ENCODE results near the gene PIP5KL1.
"Not testable (repeated sequence)": the region's sequence is repeated elsewhere in the genome, so short reads cannot be mapped to it uniquely, and the experiment has no call there.

The PIP5KL1 gene

GRCh38 chr9:127890053-127890452, 40.5 kb downstream of the PIP5KL1 start:
- Histone ChIP-seq H3K4me1 (ENCODE audit: control insufficient read depth, insufficient read depth, low read length) (no peaks in the 10 kb centered on the region), H3K4me3 (ENCODE audit: insufficient read depth, low read depth, low read length) (no peak overlapping the region), H3K9me3 (ENCODE audit: control insufficient read depth, low read length) (no peaks in the 10 kb centered on the region), H3K27ac (ENCODE audit: insufficient read depth, low read depth, low read length, poor library complexity, severe bottlenecking) (no peak overlapping the region), H3K36me3 (ENCODE audit: control insufficient read depth, insufficient read depth, low read length) (peaks cover 56% of the 10 kb centered on the region), H3K27me3 (ENCODE audit: control insufficient read depth, insufficient read depth, low read length, poor library complexity, severe bottlenecking) (no peaks in the 10 kb centered on the region)
- WGBS, 2 experiments = 91 to 93% methylated on average over 3 of the region's 3 CpGs

DNA sequence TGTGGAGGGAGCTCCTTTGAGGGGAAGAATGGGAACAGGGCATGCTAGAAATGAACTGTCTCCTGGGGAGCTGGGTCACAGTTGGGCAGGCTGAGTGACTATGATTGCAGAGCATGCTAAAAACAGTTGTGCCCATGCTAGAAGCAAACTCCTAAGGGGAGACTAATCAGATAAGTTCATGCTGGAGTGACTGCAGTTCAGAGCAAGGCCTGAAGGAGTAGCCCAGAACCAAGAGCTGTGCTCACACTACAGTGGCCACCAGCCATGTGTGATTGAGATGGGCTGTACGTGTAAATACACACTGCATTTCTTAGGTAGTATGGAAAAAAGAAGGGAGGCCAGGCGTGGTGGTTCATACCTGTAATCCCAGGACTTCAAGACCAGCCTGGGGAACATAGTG, 42.8 kb downstream of the PIP5KL1 start:
- H3K9me3 ChIP-seq (ENCODE audit: control insufficient read depth, low read length) = no peaks in the 10 kb centered on the region
- no peaks in the 10 kb centered on the region for H3K4me1 ChIP-seq (ENCODE audit: control insufficient read depth, insufficient read depth, low read length)
- no peak overlapping the region for H3K27ac ChIP-seq (ENCODE audit: insufficient read depth, low read depth, low read length, poor library complexity, severe bottlenecking)
- peaks cover 35% of the 10 kb centered on the region for H3K36me3 ChIP-seq (ENCODE audit: control insufficient read depth, insufficient read depth, low read length)
- no peaks in the 10 kb centered on the region for H3K27me3 ChIP-seq (ENCODE audit: control insufficient read depth, insufficient read depth, low read length, poor library complexity, severe bottlenecking)
- no peak overlapping the region for H3K4me3 ChIP-seq (ENCODE audit: insufficient read depth, low read depth, low read length)
- 81 to 93% methylated on average over 2 of the region's 2 CpGs for WGBS, 2 experiments

- H3K27me3 ChIP-seq (ENCODE audit: control insufficient read depth, insufficient read depth, low read length, poor library complexity, severe bottlenecking) = no peaks in the 10 kb centered on the region
- WGBS, 2 experiments = 96 to 97% methylated on average over 18 of the region's 18 CpGs
- no peaks in the 10 kb centered on the region for H3K4me1 ChIP-seq (ENCODE audit: control insufficient read depth, insufficient read depth, low read length)
- H3K9me3 ChIP-seq (ENCODE audit: control insufficient read depth, low read length) = no peaks in the 10 kb centered on the region
- peaks cover 32% of the 10 kb centered on the region for H3K36me3 ChIP-seq (ENCODE audit: control insufficient read depth, insufficient read depth, low read length)
- no peak overlapping the region for H3K27ac ChIP-seq (ENCODE audit: insufficient read depth, low read depth, low read length, poor library complexity, severe bottlenecking)
- no peak overlapping the region for H3K4me3 ChIP-seq (ENCODE audit: insufficient read depth, low read depth, low read length)
Observed at GRCh38 chr9:127886401-127886972, 44.1 kb downstream of the PIP5KL1 start.

- Histone ChIP-seq H3K4me1 (ENCODE audit: control insufficient read depth, insufficient read depth, low read length) (no peaks in the 10 kb centered on the region), H3K27ac (ENCODE audit: insufficient read depth, low read depth, low read length, poor library complexity, severe bottlenecking) (no peak overlapping the region), H3K27me3 (ENCODE audit: control insufficient read depth, insufficient read depth, low read length, poor library complexity, severe bottlenecking) (no peaks in the 10 kb centered on the region), H3K36me3 (ENCODE audit: control insufficient read depth, insufficient read depth, low read length) (peaks cover 27% of the 10 kb centered on the region), H3K4me3 (ENCODE audit: insufficient read depth, low read depth, low read length) (no peak overlapping the region), H3K9me3 (ENCODE audit: control insufficient read depth, low read length) (no peaks in the 10 kb centered on the region)
- WGBS, 2 experiments = 74% methylated on average over 13 of the region's 13 CpGs
Observed at GRCh38 chr9:127885508-127886281, 44.9 kb downstream of the PIP5KL1 start.

- Histone ChIP-seq H3K4me1 (ENCODE audit: control insufficient read depth, insufficient read depth, low read length) (no peaks in the 10 kb centered on the region), H3K27me3 (ENCODE audit: control insufficient read depth, insufficient read depth, low read length, poor library complexity, severe bottlenecking) (no peaks in the 10 kb centered on the region), H3K4me3 (ENCODE audit: insufficient read depth, low read depth, low read length) (no peak overlapping the region), H3K9me3 (ENCODE audit: control insufficient read depth, low read length) (no peaks in the 10 kb centered on the region), H3K27ac (ENCODE audit: insufficient read depth, low read depth, low read length, poor library complexity, severe bottlenecking) (no peak overlapping the region), H3K36me3 (ENCODE audit: control insufficient read depth, insufficient read depth, low read length) (peaks cover 21% of the 10 kb centered on the region)
- 91% methylated on average over 15 of the region's 15 CpGs for WGBS, 2 experiments
Observed at GRCh38 chr9:127884976-127885490, 45.5 kb downstream of the PIP5KL1 start.

DNA sequence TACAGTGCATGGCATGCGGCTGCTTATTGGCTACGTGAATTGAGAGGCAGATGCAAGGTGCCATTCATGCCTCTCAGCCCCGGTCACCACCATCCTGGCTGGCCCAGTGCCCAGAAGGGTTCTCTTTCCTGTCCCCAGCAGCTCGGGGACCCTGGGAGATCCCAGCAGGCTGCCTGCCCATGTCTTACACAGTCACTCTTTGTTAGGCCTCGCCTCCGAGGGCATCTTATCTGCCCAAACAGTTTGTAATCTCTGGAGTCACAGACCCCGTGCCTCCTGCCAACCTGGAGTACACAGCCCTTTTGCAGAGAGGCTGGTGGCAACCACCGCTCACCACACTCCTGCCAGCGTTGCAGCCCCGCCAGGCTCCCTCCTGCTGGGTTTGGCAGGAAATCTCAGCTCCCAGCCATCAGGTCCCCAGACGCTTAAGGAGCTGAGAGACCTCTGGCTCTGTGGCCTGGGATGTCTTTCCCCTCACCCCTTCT, 46.1 kb downstream of the PIP5KL1 start:
- WGBS, 2 experiments = 79 to 82% methylated on average over 11 of the region's 11 CpGs
- Histone ChIP-seq H3K9me3 (ENCODE audit: control insufficient read depth, low read length) (no peaks in the 10 kb centered on the region), H3K27ac (ENCODE audit: insufficient read depth, low read depth, low read length, poor library complexity, severe bottlenecking) (no peak overlapping the region), H3K4me1 (ENCODE audit: control insufficient read depth, insufficient read depth, low read length) (no peaks in the 10 kb centered on the region), H3K4me3 (ENCODE audit: insufficient read depth, low read depth, low read length) (no peak overlapping the region), H3K36me3 (ENCODE audit: control insufficient read depth, insufficient read depth, low read length) (peaks cover 18% of the 10 kb centered on the region), H3K27me3 (ENCODE audit: control insufficient read depth, insufficient read depth, low read length, poor library complexity, severe bottlenecking) (no peaks in the 10 kb centered on the region)

DNA sequence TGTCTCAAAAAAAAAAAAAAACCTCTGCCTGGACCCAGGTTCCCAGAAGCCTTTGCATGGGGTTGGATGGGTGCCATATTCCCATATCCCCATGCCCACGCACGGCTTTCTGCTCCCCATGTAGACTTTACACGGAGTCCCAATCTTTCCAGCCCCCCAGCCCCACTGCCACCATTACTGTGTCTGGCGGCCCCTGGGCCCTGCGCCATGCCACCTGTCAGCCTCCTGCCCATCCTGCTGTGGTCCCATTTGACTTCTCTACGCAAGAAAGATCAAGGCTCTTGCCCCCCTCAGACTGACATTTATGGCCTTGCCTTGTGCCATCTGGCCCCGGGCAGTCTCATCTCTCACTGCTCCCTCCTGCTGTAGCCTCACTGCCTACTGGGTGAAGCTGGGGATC, 46.6 kb downstream of the PIP5KL1 start:
- 94 to 96% methylated on average over 7 of the region's 7 CpGs for WGBS, 2 experiments
- no peak overlapping the region for H3K4me3 ChIP-seq (ENCODE audit: insufficient read depth, low read depth, low read length)
- no peaks in the 10 kb centered on the region for H3K27me3 ChIP-seq (ENCODE audit: control insufficient read depth, insufficient read depth, low read length, poor library complexity, severe bottlenecking)
- no peak overlapping the region for H3K27ac ChIP-seq (ENCODE audit: insufficient read depth, low read depth, low read length, poor library complexity, severe bottlenecking)
- no peaks in the 10 kb centered on the region for H3K9me3 ChIP-seq (ENCODE audit: control insufficient read depth, low read length)
- H3K36me3 ChIP-seq (ENCODE audit: control insufficient read depth, insufficient read depth, low read length) = peaks cover 18% of the 10 kb centered on the region
- no peaks in the 10 kb centered on the region for H3K4me1 ChIP-seq (ENCODE audit: control insufficient read depth, insufficient read depth, low read length)

DNA sequence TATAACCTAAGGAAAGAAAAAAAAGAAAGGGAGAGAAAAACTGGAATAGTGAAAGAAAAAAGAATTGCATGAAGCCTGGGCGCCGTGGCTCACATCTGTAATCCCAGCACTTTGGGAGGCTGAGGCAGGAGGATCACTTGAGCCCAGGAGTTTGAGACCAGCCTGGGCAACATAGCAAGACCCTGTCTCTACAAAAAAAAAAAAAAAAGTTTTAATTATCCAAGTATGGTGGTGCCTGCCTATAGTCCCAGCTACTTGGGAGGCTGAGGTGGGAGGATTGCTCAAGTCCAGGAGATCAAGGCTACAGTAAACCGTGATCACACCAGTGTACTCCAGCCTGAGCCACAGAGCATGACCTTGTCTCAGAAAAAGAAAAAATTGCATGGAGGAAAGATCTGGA, 48.9 kb downstream of the PIP5KL1 start:
- H3K4me3 ChIP-seq (ENCODE audit: insufficient read depth, low read depth, low read length); H3K27ac ChIP-seq (ENCODE audit: insufficient read depth, low read depth, low read length, poor library complexity, severe bottlenecking); H3K27me3 ChIP-seq (ENCODE audit: control insufficient read depth, insufficient read depth, low read length, poor library complexity, severe bottlenecking); H3K9me3 ChIP-seq (ENCODE audit: control insufficient read depth, low read length); H3K36me3 ChIP-seq (ENCODE audit: control insufficient read depth, insufficient read depth, low read length): not testable (repeated sequence)
- H3K4me1 ChIP-seq (ENCODE audit: control insufficient read depth, insufficient read depth, low read length) = peaks cover 12% of the 10 kb centered on the region
- WGBS, 2 experiments = 93 to 95% methylated on average over 3 of the region's 3 CpGs

- WGBS, 2 experiments = 70 to 74% methylated on average over 6 to 7 of the region's 8 CpGs
- Histone ChIP-seq H3K36me3 (ENCODE audit: control insufficient read depth, insufficient read depth, low read length) (no peaks in the 10 kb centered on the region), H3K27me3 (ENCODE audit: control insufficient read depth, insufficient read depth, low read length, poor library complexity, severe bottlenecking) (no peaks in the 10 kb centered on the region), H3K4me3 (ENCODE audit: insufficient read depth, low read depth, low read length) (no peak overlapping the region), H3K4me1 (ENCODE audit: control insufficient read depth, insufficient read depth, low read length) (peaks cover 21% of the 10 kb centered on the region), H3K27ac (ENCODE audit: insufficient read depth, low read depth, low read length, poor library complexity, severe bottlenecking) (no peak overlapping the region), H3K9me3 (ENCODE audit: control insufficient read depth, low read length) (no peaks in the 10 kb centered on the region)
Observed at GRCh38 chr9:127880143-127880542, 50.4 kb downstream of the PIP5KL1 start.

- H3K4me3 ChIP-seq (ENCODE audit: insufficient read depth, low read depth, low read length) = no peak overlapping the region
- peaks cover 24% of the 10 kb centered on the region for H3K4me1 ChIP-seq (ENCODE audit: control insufficient read depth, insufficient read depth, low read length)
- H3K9me3 ChIP-seq (ENCODE audit: control insufficient read depth, low read length) = no peaks in the 10 kb centered on the region
- no peak overlapping the region for H3K27ac ChIP-seq (ENCODE audit: insufficient read depth, low read depth, low read length, poor library complexity, severe bottlenecking)
- no peaks in the 10 kb centered on the region for H3K36me3 ChIP-seq (ENCODE audit: control insufficient read depth, insufficient read depth, low read length)
- no peaks in the 10 kb centered on the region for H3K27me3 ChIP-seq (ENCODE audit: control insufficient read depth, insufficient read depth, low read length, poor library complexity, severe bottlenecking)
- 90 to 91% methylated on average over 8 of the region's 8 CpGs for WGBS, 2 experiments
Observed at GRCh38 chr9:127878652-127879390, 51.8 kb downstream of the PIP5KL1 start.
